Measurements from ENCODE around the gene PRG2.

- no peak for TF ChIP-seq ZNF441 (CRISPR knock-in tag; IDR thresholded peaks at IDR 0.05; ENCODE audit: borderline replicate concordance)
- TF ChIP-seq GABPA (IDR thresholded peaks at IDR 0.05; ENCODE audit: low read depth, low read length) = no peak
- no peak for TF ChIP-seq GABPA (CRISPR knock-in tag; IDR thresholded peaks at IDR 0.05; ENCODE audit: low read depth)
- TF ChIP-seq TAF1 (CRISPR knock-in tag; IDR thresholded peaks at IDR 0.05) = no peak
- no peak for TF ChIP-seq ZNF558 (CRISPR knock-in tag; IDR thresholded peaks at IDR 0.05; ENCODE audit: borderline replicate concordance)
- no peak for TF ChIP-seq MXD1 (CRISPR knock-in tag; IDR thresholded peaks at IDR 0.05)
- TF ChIP-seq RNF2 (conservative IDR thresholded peaks at IDR 0.05; ENCODE audit: low read depth) = no peak
- TF ChIP-seq E2F1 (CRISPR knock-in tag; IDR thresholded peaks at IDR 0.05) = no peak
- no peak for TF ChIP-seq SRSF1 (optimal IDR thresholded peaks at IDR 0.05; ENCODE audit: low read depth, low read length)
- no peak for TF ChIP-seq MLX (CRISPR knock-in tag; IDR thresholded peaks at IDR 0.05)
- TF ChIP-seq CTCF (CRISPR knock-in tag; IDR thresholded peaks at IDR 0.05) = no peak
- TF ChIP-seq ZNF839 (CRISPR knock-in tag; IDR thresholded peaks at IDR 0.05; ENCODE audit: borderline replicate concordance) = no peak
- TF ChIP-seq MXI1 (IDR thresholded peaks at IDR 0.05; ENCODE audit: borderline replicate concordance, low read depth, low read length) = no peak
- no peak for TF ChIP-seq FOXO4 (CRISPR knock-in tag; conservative IDR thresholded peaks at IDR 0.05)
- no peak for TF ChIP-seq REST (IDR thresholded peaks at IDR 0.05; ENCODE audit: borderline replicate concordance in 1 of 2, low read depth in 1 of 2, low read length in 2 of 2)
Measured at GRCh38 chr11:57391539-57391938, 1.1 kb upstream of the PRG2 start.
